GM21447 (cell line): ENCODE measurements around the gene PACS1.
A peak's percentile ranks its signal among the peaks of the same experiment; 100 is the strongest.
"Not testable (repeated sequence)": the region's sequence is repeated elsewhere in the genome, so short reads cannot be mapped to it uniquely, and the experiment has no call there.

ENCODE experiments used
- ATAC-seq: cut with Tn5 transposase; IDR thresholded peaks from one replicate; pipeline ENCODE4 v1.9.1; 2021; ENCODE audit not compliant: unreplicated experiment

Gene PACS1

DNA sequence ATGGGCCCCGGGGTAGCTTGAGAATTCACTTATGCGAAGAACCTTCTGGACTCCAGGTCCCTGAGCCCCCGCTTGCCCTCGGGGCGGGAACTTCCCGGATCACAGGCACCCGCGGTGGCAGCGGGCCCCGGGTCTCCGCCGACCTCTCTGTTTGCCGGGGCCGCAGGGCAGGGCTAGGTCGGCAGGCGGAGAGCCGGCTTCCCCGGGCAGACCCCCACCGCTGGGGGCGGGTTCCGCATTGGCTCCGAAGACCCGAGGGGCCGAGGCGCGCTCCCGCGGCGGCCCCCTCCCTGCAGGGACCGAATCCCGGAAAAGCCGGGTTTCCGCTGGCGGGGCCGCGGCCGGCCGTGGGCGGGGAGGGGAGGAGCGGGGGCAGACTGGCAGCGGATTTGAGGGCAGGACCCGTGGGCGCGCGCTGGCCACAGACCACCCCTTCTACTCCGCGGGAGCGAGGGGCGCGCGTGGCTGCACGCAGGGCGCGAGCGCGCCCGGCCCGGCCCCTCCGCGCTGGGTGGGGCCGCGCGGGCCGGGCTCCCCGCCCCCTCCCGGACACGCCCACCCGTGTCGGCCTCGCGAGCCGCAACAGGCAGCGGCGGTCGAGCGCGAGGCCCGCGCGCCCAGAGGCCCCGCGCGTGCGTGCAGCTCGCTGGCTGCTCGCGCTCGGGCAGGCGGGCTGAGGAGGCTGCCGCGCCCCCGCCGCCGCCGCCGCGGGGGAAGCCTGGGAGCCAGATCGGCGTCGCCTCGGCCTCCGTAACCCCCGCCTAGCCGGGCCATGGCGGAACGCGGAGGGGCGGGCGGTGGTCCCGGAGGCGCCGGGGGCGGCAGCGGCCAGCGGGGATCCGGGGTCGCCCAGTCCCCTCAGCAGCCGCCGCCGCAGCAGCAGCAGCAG, at the start of gene PACS1:
Gene PACS1 (plus strand): TSS at position 558 of the 889 bp plus-strand sequence. CDS start 215 bp downstream, at position 773.
- ATAC-seq = no peak

- no peak for ATAC-seq
These were observed 49.3 kb upstream of the PACS1 start for GRCh38 chr11:66020618-66021357.

DNA sequence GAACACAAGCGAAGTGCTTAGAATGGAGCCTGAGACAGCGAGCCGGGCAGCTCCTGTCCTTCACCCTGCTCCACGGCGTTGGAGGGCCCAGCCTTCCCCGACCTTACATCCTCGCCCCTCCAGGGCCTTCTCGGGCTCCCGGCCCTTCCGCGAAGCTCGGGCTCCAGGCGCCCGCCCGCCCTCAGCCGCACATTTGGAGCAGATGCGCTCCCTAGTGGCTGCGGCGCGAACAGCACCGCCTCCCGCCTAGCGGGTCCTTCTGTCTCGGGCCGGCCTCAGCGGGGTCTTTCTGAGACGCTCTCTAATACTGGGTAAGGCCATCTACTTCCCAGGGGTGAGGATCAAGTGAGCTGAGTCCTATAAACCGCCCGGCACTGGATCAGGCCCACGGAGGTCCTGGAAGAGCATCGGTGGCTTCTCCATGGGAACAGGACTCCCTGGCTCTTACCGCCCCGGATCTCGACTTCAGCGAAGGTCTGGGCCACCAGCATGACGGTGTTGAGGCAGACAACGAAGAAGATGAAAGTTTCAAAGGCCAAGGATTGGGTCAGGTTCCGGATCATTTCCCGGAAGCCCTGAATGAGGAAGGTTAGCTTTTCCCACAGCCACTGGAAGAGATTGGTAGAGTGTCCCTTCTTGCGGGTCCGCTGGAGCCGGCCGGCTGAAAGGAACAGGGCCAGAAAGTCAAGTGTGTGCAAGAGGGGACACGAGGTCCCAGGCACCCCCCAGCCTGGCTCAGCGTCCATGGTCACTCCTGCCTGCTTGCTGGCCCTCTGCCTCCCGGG, 47.5 kb upstream of the PACS1 start:
- no peak for ATAC-seq

GRCh38 chr11:66023186-66023440, 47.0 kb upstream of the PACS1 start:
- ATAC-seq = not testable (repeated sequence)

GRCh38 chr11:66026017-66026529, 44.0 kb upstream of the PACS1 start, which contains the start of gene CATSPER1:
Gene CATSPER1 (minus strand): TSS chr11:66026479. CDS start chr11:66026379, 100 bp downstream.
- no peak for ATAC-seq

DNA sequence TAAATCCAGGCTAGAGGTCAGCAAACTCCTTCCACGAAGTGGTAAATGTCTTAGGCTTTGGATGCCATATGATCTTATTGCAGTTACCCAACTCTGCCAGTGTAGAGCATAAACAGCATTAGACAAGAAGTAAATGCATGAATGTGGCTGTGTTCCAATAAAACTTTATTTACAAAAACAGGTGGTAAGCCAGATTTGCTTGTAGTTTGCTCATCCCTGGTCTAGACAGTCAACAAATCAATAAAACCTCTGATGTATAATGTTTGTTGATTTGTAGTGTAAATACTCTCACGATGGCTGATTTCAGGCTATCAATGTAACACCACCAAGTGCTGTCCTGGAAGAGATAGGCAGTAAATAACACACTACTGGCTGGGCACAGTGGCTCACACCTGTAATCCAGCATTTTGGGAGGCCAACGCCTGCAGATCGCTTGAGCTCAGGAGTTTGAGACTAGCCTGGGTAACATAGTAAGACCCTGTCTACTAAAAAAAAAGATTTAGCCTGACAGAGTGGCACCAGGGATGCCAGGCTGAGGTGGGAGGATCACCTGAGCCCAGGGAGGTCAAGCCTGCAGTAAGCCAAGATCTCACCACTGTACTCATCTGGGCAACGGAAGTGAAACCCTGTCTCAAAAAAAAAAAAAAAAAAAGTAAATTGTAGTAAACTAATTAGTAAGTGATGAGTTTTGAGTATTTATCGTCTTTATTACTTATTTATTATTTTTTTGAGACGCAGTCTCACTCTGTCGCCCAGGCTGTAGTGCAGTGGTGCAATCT, 36.9 kb upstream of the PACS1 start:
- ATAC-seq = no peak

DNA sequence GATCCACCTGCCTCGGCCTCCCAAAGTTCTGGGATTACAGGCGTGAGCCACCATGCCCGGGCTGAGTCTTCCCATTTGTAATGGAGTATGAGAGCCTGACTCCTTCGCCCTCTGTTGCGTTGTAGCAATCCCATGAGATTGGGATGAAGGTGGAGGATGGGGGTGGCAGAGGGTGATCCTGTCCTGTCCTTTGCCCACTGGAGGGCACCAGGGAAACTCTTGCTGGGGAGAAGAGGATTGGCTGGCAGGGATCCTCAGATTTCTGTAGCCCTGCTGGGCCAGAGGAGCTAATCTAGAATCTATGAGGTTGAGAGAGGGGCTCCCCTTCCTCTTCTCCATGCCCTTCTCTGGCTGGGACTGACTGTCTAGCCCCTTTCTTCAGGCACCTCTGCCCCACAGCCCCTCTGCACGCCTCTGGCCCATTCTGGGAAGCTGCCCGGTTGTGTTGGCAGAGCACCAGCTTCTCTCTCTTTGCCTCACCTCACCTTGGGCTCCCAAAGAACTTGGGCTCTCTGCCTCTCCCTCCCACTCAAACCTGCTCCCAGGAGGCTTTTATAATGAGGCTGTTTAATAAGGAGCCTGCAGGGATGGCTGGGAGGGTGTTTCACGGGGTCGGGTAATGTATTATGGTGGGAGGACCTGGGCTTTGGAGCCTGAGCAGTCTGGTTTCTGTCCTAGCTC, 34.3 kb upstream of the PACS1 start:
- no peak for ATAC-seq

- no peak for ATAC-seq
These were observed 33.8 kb upstream of the PACS1 start for GRCh38 chr11:66036334-66036710.

GRCh38 chr11:66037327-66037726, 32.7 kb upstream of the PACS1 start:
- no peak for ATAC-seq

- ATAC-seq = no peak
These were observed 30.3 kb upstream of the PACS1 start for GRCh38 chr11:66039765-66040164.

DNA sequence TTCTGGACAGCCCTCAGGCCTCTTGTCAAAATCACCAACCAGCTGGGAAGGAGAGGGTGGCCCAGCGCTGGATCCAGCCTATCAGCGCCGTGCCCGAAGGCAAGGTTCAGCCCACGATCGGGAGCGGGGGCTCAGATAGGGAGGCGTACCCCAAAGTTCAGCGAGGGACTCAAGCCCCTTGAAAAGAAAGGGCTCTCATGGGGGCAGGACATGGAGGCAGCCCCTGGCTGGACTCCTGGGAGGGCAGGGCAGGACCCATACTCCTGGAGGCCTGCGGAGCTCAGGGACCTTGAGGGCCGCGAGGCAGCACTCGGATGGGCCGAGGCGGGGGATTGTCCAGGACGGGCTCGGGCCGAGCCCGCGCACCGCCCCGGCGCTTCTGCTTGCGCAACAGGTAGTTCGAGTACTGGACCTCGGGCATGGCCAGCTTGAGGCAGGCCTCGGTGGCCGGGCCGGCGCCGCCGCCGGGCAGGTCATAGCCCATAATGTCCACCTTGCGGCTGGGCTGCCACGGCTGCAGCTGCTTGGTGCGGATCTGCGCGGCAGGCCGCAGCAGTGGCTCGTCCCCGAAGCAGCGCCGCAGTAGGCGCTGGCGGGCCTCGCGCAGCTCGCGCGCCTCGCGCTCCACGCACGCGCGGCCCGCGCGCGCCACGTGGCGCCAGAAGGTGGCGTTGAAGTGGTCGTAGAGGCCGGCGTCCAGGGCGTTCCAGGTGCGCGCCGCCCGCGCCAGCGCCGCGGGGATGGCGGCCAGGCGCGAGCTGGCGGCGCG, 27.7 kb upstream of the PACS1 start:
- ATAC-seq = no peak

DNA sequence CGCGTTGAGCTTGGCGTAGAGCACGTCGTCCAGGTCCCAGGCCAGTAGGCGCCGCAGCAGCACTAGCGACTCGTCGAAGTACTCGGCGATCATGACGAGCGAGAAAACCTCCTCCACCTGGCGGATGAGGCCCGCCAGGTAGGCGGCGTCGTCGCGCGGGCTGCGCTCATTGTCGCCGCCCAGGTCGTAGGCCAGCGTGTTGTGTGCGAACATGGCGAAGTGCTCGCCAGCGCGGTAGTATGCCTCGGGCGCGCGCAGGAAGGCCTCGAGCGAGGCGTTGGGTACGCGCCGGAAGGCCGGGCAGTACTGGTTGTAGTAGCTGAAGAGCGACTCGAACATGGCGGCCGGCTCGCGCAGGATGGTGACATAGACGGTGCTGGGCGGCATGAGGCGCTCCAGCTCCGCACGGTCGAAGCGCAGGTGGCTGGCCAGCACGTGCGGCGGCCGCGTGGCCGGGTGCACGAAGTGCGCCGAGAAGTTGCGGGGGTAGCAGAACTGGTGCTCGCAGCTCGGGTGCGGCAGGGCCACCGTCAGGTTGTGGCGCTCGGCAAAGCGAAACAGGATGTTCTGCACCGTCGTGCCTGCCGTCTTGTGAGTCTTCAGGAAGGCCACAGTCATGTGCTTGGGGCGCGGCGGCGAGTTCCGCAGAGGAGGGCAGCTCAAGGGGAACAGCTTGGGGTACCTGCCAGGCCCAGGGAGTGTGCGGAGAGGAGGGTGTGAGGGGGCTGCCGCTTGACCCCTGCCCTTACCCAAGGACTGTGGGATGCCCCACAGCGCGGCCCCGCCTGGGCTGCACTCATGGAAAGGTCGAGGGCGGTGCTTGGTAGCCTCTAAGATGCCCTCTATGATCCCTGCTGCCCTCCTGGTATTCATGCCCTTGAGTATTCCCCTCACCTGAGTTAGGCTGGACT, 26.8 kb upstream of the PACS1 start:
- no peak for ATAC-seq

GRCh38 chr11:66044757-66045156, 25.3 kb upstream of the PACS1 start:
- no peak for ATAC-seq

DNA sequence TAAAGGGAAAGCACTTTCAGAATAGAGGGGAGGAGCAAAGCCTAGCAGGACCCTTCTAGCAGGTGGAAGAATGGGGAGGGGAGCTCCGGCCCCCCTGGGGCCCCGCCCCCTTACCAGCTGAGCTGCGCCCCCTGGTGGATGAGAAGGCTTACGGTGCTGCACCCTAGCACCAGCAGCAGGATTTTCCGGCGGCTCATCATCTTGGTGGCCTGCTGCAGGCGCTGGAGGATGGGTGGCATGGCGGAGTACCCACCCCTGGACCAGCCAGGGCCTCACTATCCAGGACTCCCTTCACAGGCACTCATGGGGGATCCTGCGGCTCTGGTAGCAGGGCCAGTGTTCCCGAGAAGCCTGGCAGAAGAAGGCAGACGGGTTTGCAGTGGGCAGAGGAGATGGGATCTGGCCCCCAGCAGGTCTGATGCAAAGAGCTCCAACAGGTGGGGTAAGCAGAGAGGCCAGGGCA, 24.9 kb upstream of the PACS1 start:
- ATAC-seq = peak; percentile 75

DNA sequence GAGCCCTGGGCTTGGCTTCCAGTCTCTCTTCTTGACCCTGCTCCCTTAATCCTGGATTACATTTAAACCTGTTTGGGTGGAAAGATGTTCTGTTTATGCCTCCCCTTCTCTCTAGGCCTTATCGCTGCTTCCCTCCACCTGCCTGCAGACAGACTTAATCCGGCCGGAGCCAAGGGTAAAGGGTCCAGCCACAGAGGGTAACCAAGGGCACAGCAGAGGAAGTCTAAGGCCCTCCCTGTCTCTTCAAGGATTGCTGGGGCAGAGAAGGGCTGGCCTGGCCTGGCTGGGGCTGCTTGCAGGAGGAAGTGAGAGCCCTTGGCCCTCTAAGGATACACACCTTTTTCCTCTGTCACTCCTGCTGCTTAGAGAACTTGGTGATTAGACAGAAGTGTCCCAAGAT, 23.2 kb upstream of the PACS1 start:
- ATAC-seq = no peak

DNA sequence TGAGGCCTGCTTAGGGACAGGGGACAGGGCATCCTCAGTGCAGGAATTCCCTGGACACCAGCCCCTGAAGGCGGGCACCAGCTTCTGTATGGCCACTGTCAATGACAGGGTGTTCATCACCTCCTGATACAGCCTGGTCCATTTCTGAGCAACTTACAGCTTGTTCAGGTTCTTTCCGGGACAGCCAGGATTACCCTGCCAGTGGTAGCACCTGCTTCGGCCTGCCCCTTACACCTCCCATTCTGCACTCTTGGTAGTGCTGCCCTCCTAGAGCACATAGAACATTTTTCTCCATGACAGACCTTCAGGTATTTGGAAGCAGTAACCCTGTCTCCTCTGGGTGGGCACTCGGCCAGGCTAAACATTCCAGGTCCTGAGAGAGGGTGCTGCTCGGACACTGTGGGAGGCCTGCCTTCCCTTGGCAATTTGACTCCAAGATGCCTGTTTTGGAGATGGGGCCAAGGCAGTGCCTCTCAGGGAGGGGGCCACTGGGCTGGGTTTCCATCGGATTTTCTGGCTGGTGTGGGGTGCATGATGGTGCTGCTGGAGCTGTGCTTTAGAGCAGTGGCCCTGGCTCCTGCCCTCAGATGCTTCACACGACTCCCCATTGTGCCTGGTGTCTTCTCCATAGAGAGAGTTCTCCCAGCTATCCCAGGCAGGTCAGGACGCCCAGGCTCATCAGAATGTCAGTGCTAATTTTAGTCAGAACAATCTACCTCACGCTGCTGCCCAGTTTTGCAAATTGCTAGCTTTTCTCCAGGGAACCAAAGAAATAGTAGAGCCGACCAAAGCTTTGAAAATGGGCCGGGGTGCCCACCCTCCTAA, 22.3 kb upstream of the PACS1 start:
- no peak for ATAC-seq
